GM21717 (cell line): ENCODE data around the gene BANF2.

ENCODE experiments used
- ATAC-seq: cut with Tn5 transposase; IDR thresholded peaks from one replicate; pipeline ENCODE4 v1.9.1; 2021; ENCODE audit warnings: mild to moderate bottlenecking, moderate library complexity; ENCODE audit not compliant: unreplicated experiment

The BANF2 gene

DNA sequence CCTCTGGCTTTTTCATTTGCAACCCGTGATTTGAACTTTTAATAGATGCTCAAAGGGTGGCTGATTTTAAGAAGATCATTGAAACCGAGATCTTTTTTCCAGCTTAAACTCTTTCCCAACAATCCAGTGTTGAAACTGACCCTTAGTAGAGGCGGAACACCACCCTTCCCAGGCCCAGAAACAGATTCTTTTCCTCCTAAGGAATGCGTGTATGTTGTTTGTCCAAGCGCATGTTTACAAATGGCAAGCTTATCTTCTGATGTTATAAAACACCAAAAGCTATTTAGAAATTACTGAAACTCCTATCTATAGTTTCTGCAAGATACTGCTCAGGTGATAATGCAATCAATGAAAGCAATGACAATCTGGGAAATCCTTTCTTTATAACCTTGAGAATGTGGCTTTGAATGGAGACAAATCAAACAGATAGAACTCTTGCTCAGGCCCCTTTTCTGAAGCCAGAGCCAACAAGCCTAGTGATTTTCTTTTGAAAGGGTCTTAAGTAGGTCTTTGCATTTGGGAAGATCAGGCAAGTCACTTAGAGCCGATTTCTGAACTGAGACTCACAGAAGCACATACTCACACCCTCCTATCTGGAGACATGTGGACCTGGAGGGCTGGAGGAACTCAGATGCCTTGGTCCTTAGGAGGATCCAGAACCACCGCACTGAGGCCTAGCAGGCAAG is 9.1 kb downstream of the BANF2 start:
- ATAC-seq: no peak

DNA sequence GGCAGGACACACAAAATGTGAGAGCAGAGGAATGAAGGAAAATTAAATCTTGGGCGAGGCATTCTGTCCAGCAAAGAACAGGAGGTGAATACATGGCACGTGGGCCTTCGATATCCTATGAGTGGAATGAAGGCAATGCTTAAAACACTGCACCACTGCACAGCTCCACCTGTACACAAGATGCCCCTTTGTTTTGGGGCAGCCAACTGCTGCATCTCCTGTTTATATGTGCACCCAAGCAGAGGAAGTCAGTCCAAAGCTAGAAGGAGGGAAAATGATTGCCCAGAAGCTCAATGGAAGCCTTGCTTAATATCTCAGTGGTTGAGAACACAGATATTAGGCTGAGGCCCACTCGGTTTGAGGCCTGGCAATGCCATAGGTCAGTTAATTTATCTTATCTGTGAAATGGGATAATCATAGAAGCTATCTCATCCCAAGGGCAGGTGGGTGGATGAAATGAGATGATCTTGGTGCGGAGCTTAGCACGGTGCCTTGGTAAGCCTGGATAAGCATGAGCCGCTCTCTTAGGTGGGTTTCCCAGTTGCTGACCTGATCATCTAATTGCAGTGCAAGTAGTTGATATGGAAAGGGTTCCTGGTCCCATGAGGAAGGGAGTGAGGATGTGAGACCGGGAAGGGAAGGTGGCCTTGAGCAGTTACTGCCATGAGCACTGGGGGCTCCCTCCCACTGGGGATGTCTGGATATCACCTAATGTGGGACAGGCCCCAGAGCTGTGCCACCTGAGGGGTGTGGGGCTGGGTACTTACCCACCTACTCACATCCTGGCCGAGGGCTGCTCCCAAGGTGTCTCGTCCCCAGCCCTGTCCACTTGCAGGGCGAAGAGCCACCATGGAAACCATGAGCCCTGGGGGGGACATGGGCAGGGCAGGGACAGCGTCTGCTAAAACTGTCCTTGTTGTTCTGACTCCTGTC is 9.9 kb downstream of the BANF2 start:
- ATAC-seq: no peak

- ATAC-seq: no peak
Observed at GRCh38 chr20:17710379-17711266, 10.9 kb downstream of the BANF2 start.

DNA sequence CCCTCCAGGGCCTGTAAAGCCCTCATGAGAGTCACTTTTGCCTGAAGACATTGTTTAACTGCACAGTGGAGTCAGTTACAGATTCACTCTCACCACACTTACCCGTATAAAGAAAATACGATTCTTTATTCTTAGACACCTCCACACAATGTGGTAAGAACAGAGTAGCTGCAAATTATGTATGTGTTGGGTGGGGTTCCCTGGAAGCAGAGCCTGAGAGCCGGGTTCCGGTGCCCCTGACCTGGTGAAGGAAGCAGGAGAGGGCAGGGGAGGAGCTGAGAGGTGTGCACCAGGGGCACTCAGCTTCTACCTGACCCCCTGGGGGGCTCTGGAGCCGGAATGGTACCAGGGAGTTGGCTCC is 11.5 kb downstream of the BANF2 start:
- no peak for ATAC-seq

DNA sequence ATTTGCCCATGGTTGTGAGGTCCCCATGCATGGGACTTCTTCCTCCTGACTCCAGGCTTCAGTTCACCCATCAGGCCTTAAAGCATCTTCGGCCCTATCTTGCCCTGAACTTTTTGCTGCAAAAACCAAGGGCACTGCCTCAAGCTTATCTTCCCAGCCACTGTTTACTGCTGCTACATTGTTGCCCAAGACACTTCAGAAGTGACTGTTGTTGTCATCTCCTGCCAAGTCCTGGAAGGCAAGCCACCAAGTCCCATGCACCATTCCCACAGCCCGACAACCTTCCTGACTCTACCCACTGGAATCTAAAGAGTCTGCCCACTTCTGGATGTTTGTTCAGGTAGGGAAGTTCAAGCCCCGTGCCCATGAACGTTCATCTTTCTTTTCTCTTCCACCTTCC is 12.4 kb downstream of the BANF2 start:
- no peak for ATAC-seq

GRCh38 chr20:17712708-17713107 is 12.9 kb downstream of the BANF2 start:
- ATAC-seq: no peak

- ATAC-seq: no peak
Observed at GRCh38 chr20:17714597-17714996, 14.8 kb downstream of the BANF2 start.

DNA sequence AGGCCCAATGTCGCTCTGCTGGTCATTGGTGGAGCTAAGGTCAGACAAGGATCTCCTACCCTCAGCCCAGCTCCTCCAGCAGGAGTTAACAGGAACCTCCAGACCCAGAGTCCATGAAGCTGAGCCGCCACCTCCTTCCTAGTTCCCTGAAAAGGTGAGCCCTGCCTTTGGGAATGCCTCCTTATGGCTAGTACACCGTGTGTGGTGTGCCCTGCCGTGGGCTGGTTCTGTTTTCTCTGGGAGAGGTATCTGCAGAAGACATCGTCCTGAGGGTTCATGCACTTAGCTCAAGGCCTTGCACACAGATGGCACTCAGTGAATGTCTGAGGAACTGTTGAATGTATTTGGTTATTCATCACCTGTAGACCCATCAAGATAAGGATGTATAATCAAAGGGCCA is 15.3 kb downstream of the BANF2 start:
- no peak for ATAC-seq

DNA sequence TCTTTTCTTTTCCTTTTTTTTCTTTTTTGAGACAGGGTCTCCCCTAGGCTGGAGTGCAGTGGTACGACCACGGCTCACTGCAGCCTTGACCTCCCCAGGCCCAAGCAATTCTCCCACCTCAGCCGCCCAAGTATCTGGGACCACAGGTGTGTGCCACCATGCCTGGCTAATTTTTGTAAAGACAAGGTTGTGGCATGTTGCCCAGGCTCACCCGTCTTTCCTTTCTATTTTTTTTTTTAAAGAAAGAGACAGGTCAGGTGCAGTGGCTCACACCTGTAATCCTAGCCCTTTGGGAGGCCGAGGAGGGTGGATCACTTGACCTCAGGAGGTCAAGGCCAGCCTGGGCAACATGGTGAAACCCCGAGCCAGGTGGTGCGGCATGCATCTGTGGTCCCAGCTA is 16.6 kb downstream of the BANF2 start:
- ATAC-seq: no peak

- ATAC-seq: no peak
Observed at GRCh38 chr20:17720755-17721154, 21.0 kb downstream of the BANF2 start.

DNA sequence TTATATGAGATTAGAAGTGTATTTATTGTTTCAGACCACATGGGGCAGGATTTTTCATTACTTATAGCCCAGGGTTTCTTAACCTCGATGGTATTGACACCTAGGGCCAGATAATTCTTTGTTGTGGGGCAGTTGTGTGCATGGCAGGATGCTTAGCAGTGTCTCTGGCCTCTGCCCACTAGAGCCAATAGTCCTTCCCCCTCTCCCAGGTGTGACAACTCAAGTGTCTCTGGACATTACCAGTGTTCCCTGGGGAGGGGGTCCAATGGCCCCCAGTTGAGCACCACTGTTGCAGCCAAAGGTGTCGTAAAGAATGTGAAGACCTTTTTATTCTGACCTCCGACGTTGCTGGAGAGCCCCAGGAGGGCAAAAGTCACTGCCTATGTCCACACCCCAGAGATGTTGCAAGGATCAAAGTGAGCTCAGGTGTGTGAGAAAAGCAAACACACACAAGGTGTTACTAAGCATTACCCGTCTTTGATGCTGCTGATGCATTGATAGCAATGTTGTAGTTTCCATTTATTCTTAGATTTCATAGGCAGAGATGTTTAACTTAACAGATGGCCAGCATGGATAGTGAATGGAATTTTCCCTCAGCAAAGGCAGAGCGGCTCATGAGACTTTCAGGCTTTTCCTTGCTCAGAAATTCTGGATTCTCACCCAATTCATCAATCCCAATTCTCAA is 22.2 kb downstream of the BANF2 start:
- ATAC-seq: no peak

GRCh38 chr20:17722493-17723300 is 22.9 kb downstream of the BANF2 start:
- no peak for ATAC-seq

DNA sequence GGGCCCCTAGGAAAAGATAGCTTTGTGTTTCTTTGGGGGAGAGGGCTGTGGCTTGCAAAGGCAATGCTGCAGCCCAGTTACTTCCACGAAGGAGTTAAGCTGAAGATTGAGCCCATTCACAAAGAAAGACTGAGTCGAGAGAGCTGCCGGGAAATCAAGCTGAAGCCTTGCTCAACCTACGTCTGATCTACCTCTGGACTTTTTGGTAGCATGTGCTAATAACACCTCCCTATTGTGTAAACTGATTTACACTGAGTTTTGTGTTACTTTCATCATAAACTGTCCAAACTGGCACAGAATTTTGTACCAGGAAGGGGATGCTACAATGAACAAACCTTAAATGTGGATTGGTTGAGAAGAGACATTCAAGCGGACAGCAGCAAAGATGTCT is 23.5 kb downstream of the BANF2 start:
- ATAC-seq: no peak

DNA sequence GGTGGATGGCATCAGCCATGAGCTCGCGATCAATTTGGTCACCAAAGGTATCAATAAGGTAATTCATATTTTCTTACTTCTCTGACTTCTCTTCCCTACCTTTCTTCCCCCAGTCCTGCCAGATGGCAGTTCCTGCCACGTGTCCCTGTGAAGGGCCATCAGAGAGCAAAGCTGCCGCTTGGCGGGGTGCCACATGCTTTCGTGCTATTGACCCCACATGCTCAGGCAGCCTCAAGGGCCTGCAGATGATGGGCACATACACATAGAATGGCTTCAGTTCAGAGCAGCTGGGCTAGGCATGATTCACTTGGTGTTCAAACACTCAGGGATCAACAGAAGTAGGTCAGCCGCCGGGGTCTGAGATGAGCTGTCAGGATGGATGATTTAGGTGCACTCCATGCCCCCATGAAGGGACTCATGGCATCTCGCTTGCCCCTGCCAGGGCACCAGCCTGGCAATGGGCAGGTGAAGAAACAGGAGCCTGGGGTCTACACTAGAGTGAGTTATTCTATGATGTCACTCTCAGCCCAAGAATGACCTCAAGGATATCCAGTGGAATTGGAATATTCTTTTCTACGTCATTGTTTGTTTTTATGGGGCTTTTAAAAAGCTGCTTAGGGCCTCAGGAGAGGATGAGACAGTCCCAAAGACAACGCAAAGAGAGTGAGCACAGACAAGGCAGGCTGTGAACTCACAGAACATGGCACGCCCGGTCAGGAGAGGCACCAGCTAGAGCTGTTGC is 25.5 kb downstream of the BANF2 start:
- no peak for ATAC-seq

DNA sequence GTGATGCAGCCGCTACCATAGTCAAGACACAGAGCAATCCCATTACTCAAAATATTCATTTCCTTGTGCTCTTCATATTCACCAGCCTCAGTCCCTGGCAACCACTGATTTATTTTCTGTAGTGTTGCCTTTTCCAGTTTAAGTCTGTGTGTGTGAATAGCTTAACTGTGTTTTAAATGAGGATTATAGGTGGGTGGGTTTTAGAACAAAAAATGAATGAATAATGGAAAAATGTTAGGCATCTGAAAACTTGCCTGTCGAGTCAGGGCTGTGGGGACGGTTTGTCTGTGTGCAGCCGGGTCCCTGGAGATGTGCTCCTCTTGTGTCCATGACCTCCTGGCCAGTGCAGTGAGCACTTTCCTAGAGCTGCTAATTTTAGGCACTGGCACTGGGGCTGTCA is 27.1 kb downstream of the BANF2 start:
- ATAC-seq: no peak

- no peak for ATAC-seq
Observed at GRCh38 chr20:17727351-17727750, 27.6 kb downstream of the BANF2 start.

- no peak for ATAC-seq
Observed at GRCh38 chr20:17728074-17728473, 28.3 kb downstream of the BANF2 start.

- ATAC-seq: no peak
Observed at GRCh38 chr20:17730071-17730470, 30.3 kb downstream of the BANF2 start.

- ATAC-seq: no peak
Observed at GRCh38 chr20:17731233-17731632, 31.5 kb downstream of the BANF2 start.
